Prostate gland (tissue), 2 donors: ENCODE measurements around the gene NACAD.

Experiments
- POLR2AphosphoS5 ChIP-seq: sonication (generic); formaldehyde crosslinking; IDR thresholded peaks from one replicate; pipeline ENCODE4 v1.6.1; 2017; ENCODE audit warnings: antibody characterized with exemption
- TF ChIP-seq, protein P1 (sequence below), 4 experiments: fragments of 200-600 bp in 2 of 4; fragments of 450-650 bp in 2 of 4; sonication (generic) in 2 of 4; IDR thresholded peaks; 1 replicate in 3 of 4; 2 replicates in 1 of 4; pipeline ENCODE4 v1.5.1; 2016 to 2019; ENCODE audit warnings: antibody characterized with exemption in 4 of 4, mild to moderate bottlenecking in 2 of 4, moderate library complexity in 2 of 4

DNA sequence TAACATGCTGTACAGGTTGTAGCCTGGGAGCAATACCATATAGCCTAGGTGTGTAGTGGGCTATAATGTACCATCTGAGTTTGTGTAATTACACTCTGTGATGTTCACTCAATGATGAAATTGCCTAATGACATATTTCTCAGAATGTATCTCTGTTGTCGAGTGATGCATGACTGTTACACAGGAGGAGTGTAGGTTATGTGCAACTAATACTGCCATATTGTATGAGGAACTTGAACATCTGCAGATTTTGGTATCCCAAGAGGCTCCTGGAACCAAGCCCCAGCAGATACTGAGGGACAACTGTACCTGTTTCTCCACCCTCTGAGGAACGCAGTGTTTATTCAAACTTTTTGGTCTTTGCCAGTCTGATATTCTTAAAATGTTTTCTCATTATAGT lies 38.6 kb downstream of the NACAD start:
- TF ChIP-seq POLR2AphosphoS5 = no peak
- TF ChIP-seq, protein P1, sequence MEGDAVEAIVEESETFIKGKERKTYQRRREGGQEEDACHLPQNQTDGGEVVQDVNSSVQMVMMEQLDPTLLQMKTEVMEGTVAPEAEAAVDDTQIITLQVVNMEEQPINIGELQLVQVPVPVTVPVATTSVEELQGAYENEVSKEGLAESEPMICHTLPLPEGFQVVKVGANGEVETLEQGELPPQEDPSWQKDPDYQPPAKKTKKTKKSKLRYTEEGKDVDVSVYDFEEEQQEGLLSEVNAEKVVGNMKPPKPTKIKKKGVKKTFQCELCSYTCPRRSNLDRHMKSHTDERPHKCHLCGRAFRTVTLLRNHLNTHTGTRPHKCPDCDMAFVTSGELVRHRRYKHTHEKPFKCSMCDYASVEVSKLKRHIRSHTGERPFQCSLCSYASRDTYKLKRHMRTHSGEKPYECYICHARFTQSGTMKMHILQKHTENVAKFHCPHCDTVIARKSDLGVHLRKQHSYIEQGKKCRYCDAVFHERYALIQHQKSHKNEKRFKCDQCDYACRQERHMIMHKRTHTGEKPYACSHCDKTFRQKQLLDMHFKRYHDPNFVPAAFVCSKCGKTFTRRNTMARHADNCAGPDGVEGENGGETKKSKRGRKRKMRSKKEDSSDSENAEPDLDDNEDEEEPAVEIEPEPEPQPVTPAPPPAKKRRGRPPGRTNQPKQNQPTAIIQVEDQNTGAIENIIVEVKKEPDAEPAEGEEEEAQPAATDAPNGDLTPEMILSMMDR (IDR thresholded peaks at IDR 0.05) = no peak
